Right ventricle myocardium superior (tissue), 1 donor: ENCODE results near the gene DUSP14. TPM values are rescaled to one million over a fixed set of nuclear protein-coding genes. Genes with fewer than 3 reads are reported as not detected.
A peak's percentile ranks its signal among the peaks of the same experiment; 100 is the strongest.

Source experiments
- ATAC-seq: fragments of 200-7000 bp; cut with Tn5 transposase; one replicate; pipeline ENCODE4 v1.9.1; 2020; ENCODE audit warnings: mild to moderate bottlenecking; ENCODE audit not compliant: poor library complexity
- DNase-seq: peaks from one replicate; pipeline ENCODE4 v3.0.0-alpha.2; 2020
- intact Hi-C: fragments of 100-400 bp; cut with DNase I; formaldehyde crosslinking; loops from one replicate; pipeline ENCODE4 v1.11.2; 2022
- total RNA-seq: library from RNA; stranded (reverse); fragmentation: NEBNext Ultra II Directional; extraction: Animal tissue kit (Norgen Biotek cat#: 25700); gene quantifications from one replicate; pipeline ENCODE4 v1.2.1, GENCODE V29; 2021
- donor health status: DM: no; HTN: yes; CAD: no; lungs with severe emphysema.

DUSP14 gene
- total RNA-seq, 1 donor from 2014 or later = 19.6 TPM

GRCh38 chr17:37480427-37480826 lies 9.3 kb upstream of the DUSP14 start:
- no peak for DNase-seq
- no peak for ATAC-seq
- intact Hi-C loops = no loop called here

- intact Hi-C loops = no loop called here
- no peak for DNase-seq
- ATAC-seq = no peak
These were observed 8.6 kb upstream of the DUSP14 start for GRCh38 chr17:37481001-37481665.

- intact Hi-C loops = no loop called here
- DNase-seq = no peak
- peak; percentile 33 for ATAC-seq
These were observed 6.2 kb upstream of the DUSP14 start for GRCh38 chr17:37483311-37484039.

- DNase-seq (no peak), ATAC-seq (no peak)
- intact Hi-C loops = no loop called here
These were observed 3.6 kb upstream of the DUSP14 start for GRCh38 chr17:37485938-37486570.

GRCh38 chr17:37488009-37488604 lies 1.6 kb upstream of the DUSP14 start:
- DNase-seq = no peak
- intact Hi-C loops = no loop called here
- ATAC-seq = peak; percentile 42

GRCh38 chr17:37488607-37489196 lies 989 bp upstream of the DUSP14 start:
- peak; percentile 66 for DNase-seq

GRCh38 chr17:37490022-37490587 lies 414 bp downstream of the DUSP14 start:
- intact Hi-C loops = no loop called here
- ATAC-seq (peak; percentile 55), DNase-seq (peak; percentile 79)

More at GRCh38 chr17:37488607-37489196, 989 bp upstream of the DUSP14 start:
- peak; percentile 47 for ATAC-seq
- intact Hi-C loops = no loop called here

GRCh38 chr17:37490638-37491614 lies 1.2 kb downstream of the DUSP14 start:
- ATAC-seq (peak; percentile 36), DNase-seq (no peak)
- intact Hi-C loops = no loop called here

GRCh38 chr17:37492167-37492566 lies 2.5 kb downstream of the DUSP14 start:
- intact Hi-C loops = no loop called here

GRCh38 chr17:37493249-37494027 lies 3.7 kb downstream of the DUSP14 start:
- ATAC-seq (no peak), DNase-seq (no peak)
- intact Hi-C loops = no loop called here

More at GRCh38 chr17:37492167-37492566, 2.5 kb downstream of the DUSP14 start:
- DNase-seq (no peak), ATAC-seq (no peak)

GRCh38 chr17:37494401-37494831 lies 4.7 kb downstream of the DUSP14 start:
- DNase-seq (no peak), ATAC-seq (no peak)
- intact Hi-C loops = no loop called here

- ATAC-seq (no peak), DNase-seq (no peak)
- intact Hi-C loops = no loop called here
These were observed 5.3 kb downstream of the DUSP14 start for GRCh38 chr17:37494971-37495370.

GRCh38 chr17:37500378-37500777 lies 10.7 kb downstream of the DUSP14 start:
- no peak for ATAC-seq
- no peak for DNase-seq
- intact Hi-C loops = no loop called here

- DNase-seq (no peak), ATAC-seq (no peak)
- intact Hi-C loops = no loop called here
These were observed 12.6 kb downstream of the DUSP14 start for GRCh38 chr17:37502009-37502936.

GRCh38 chr17:37503148-37503547 lies 13.5 kb downstream of the DUSP14 start:
- ATAC-seq = no peak
- intact Hi-C loops = no loop called here

GRCh38 chr17:37505333-37505732 lies 15.6 kb downstream of the DUSP14 start:
- DNase-seq (no peak), ATAC-seq (no peak)
- intact Hi-C loops = no loop called here

More at GRCh38 chr17:37503148-37503547, 13.5 kb downstream of the DUSP14 start:
- DNase-seq = no peak
